ENCODE data around the gene AOPEP.

AOPEP gene

GRCh38 chr9:95120781-95121370 is 394.4 kb downstream of the AOPEP start:
- TF ChIP-seq CTCF (IDR thresholded peaks at IDR 0.05; ENCODE audit: low read depth, low read length) = no peak
- H3K4me3 ChIP-seq (ENCODE audit: low read depth, low read length) = no peak overlapping the region

GRCh38 chr9:95124582-95125367 is 398.3 kb downstream of the AOPEP start:
- peak; percentile 26; the same call in 1 of the 2 replicates for TF ChIP-seq CTCF (IDR thresholded peaks at IDR 0.05; ENCODE audit: low read depth, low read length)
- H3K4me3 ChIP-seq (ENCODE audit: low read depth, low read length) = no peak overlapping the region

GRCh38 chr9:95125652-95126051 is 399.2 kb downstream of the AOPEP start:
- no peak overlapping the region for H3K4me3 ChIP-seq (ENCODE audit: low read depth, low read length)
- TF ChIP-seq CTCF (IDR thresholded peaks at IDR 0.05; ENCODE audit: low read depth, low read length) = no peak

GRCh38 chr9:95126739-95127138 is 400.2 kb downstream of the AOPEP start:
- TF ChIP-seq CTCF (IDR thresholded peaks at IDR 0.05; ENCODE audit: low read depth, low read length) = no peak
- H3K4me3 ChIP-seq (ENCODE audit: low read depth, low read length) = no peak overlapping the region

- peak overlapping the region; percentile 26; the same call in 1 of the 2 replicates for H3K4me3 ChIP-seq (ENCODE audit: low read depth, low read length)
- peak; percentile 98 for TF ChIP-seq CTCF (IDR thresholded peaks at IDR 0.05; ENCODE audit: low read depth, low read length)
Observed at GRCh38 chr9:95127249-95128176, 401.0 kb downstream of the AOPEP start.

- TF ChIP-seq CTCF (IDR thresholded peaks at IDR 0.05; ENCODE audit: low read depth, low read length) = no peak
- no peak overlapping the region for H3K4me3 ChIP-seq (ENCODE audit: low read depth, low read length)
Observed at GRCh38 chr9:95128177-95128524, 401.7 kb downstream of the AOPEP start.

Data from WI38 (cell line).